Activated naive CD4-positive, alpha-beta T cell treated with anti-CD3 and anti-CD28 coated beads, Interleukin-2, amount 50 U/mL, for 72 hours (primary cell): Measurements from ENCODE around the gene ADCY4. TPM values are rescaled to one million over a fixed set of nuclear protein-coding genes. Genes with fewer than 3 reads are reported as not detected.
A peak's percentile ranks its signal among the peaks of the same experiment; 100 is the strongest.

Experiments used
- ATAC-seq, 2 donors: fragments of 150-1000 bp; cut with Tn5 transposase; 2 replicates each; pipeline ENCODE4 v1.10.0; 2021; ENCODE audit warnings: mild to moderate bottlenecking in 2 of 2, moderate library complexity in 2 of 2
- DNase-seq, 2 donors: peaks; one replicate each; pipeline ENCODE4 v3.0.0; 2021 to 2022; ENCODE audit warnings: low spot score in 2 of 2
- H3K27ac Mint-ChIP-seq, 2 donors: one replicate each; pipeline ENCODE4 v1.8.0; 2022; ENCODE audit warnings: mild to moderate bottlenecking in 2 of 2, mixed read lengths in 2 of 2
- H3K36me3 Mint-ChIP-seq, 2 donors: one replicate each; pipeline ENCODE4 v1.8.0; 2022; ENCODE audit warnings: mixed read lengths in 2 of 2
- H3K9me3 Mint-ChIP-seq, 2 donors: one replicate each; pipeline ENCODE4 v1.8.0; 2022; ENCODE audit warnings: mixed read lengths in 2 of 2
- total RNA-seq, 2 donors: library from RNA; stranded (reverse); gene quantifications; one replicate each; pipeline ENCODE4 v1.2.3, GENCODE V29; 2022

ADCY4 gene
- total RNA-seq, 2 donors from 2014 or later: 2.1 to 5.7 TPM

GRCh38 chr14:24297190-24297964 lies 37.5 kb downstream of the ADCY4 start:
- Mint-ChIP-seq H3K36me3 (peaks cover 13 to 16% of the 10 kb centered on the region in 2 donors), H3K27ac (peak overlapping the region; percentile 58 to 80), H3K9me3 (no peaks in the 10 kb centered on the region)
- DNase-seq: no peak
- ATAC-seq: peak; percentile 51 to 65

- H3K36me3 Mint-ChIP-seq: peaks cover 9 to 17% of the 10 kb centered on the region in 2 donors
- no peaks in the 10 kb centered on the region for H3K9me3 Mint-ChIP-seq
- DNase-seq (peak; percentile 71 to 75), ATAC-seq (peak; percentile 74 to 80)
- H3K27ac Mint-ChIP-seq: peak overlapping the region; percentile 58 to 83
Observed at GRCh38 chr14:24296341-24297157, 38.3 kb downstream of the ADCY4 start.

- no peak for ATAC-seq
Observed at GRCh38 chr14:24293525-24293924, 41.3 kb downstream of the ADCY4 start.

GRCh38 chr14:24292118-24292807 lies 42.6 kb downstream of the ADCY4 start:
- no peak for DNase-seq
- H3K27ac Mint-ChIP-seq: no peak overlapping the region
- H3K9me3 Mint-ChIP-seq: no peaks in the 10 kb centered on the region
- no peak for ATAC-seq
- peaks cover 21 to 31% of the 10 kb centered on the region in 2 donors for H3K36me3 Mint-ChIP-seq

More at GRCh38 chr14:24293525-24293924, 41.3 kb downstream of the ADCY4 start:
- DNase-seq: no peak
- Mint-ChIP-seq H3K27ac (no peak overlapping the region), H3K36me3 (peaks cover 21 to 31% of the 10 kb centered on the region in 2 donors), H3K9me3 (no peaks in the 10 kb centered on the region)

- H3K9me3 Mint-ChIP-seq: no peaks in the 10 kb centered on the region
- no peak for DNase-seq
- ATAC-seq: no peak
- peaks cover 20 to 29% of the 10 kb centered on the region in 2 donors for H3K36me3 Mint-ChIP-seq
- H3K27ac Mint-ChIP-seq: no peak overlapping the region
Observed at GRCh38 chr14:24291446-24292117, 43.3 kb downstream of the ADCY4 start.

GRCh38 chr14:24290746-24291145 lies 44.1 kb downstream of the ADCY4 start:
- H3K27ac Mint-ChIP-seq: no peak overlapping the region
- ATAC-seq (no peak), DNase-seq (no peak)
- H3K36me3 Mint-ChIP-seq: peaks cover 13 to 27% of the 10 kb centered on the region in 2 donors
- H3K9me3 Mint-ChIP-seq: no peaks in the 10 kb centered on the region

GRCh38 chr14:24289649-24290280 lies 45.1 kb downstream of the ADCY4 start:
- ATAC-seq (peak; percentile 98 to 99), DNase-seq (peak; percentile 43 to 83)
- Mint-ChIP-seq H3K27ac (peak overlapping the region in 1 of 2 donors; percentile 71), H3K9me3 (no peaks in the 10 kb centered on the region), H3K36me3 (peaks cover 13 to 27% of the 10 kb centered on the region in 2 donors)

- Mint-ChIP-seq H3K36me3 (peaks cover 13 to 18% of the 10 kb centered on the region in 2 donors), H3K9me3 (no peaks in the 10 kb centered on the region), H3K27ac (no peak overlapping the region)
- no peak for ATAC-seq
- DNase-seq: no peak
Observed at GRCh38 chr14:24286996-24287395, 47.9 kb downstream of the ADCY4 start.

GRCh38 chr14:24285351-24285750 lies 49.5 kb downstream of the ADCY4 start:
- H3K27ac Mint-ChIP-seq: no peak overlapping the region
- ATAC-seq (no peak), DNase-seq (no peak)
- no peaks in the 10 kb centered on the region for H3K9me3 Mint-ChIP-seq
- peaks cover 1 to 4% of the 10 kb centered on the region in 2 donors for H3K36me3 Mint-ChIP-seq

- DNase-seq: no peak
- H3K36me3 Mint-ChIP-seq: no peaks in the 10 kb centered on the region
- ATAC-seq: no peak
- H3K9me3 Mint-ChIP-seq: no peaks in the 10 kb centered on the region
- no peak overlapping the region for H3K27ac Mint-ChIP-seq
Observed at GRCh38 chr14:24284501-24285035, 50.3 kb downstream of the ADCY4 start.

- DNase-seq (no peak), ATAC-seq (no peak)
- no peak overlapping the region for H3K27ac Mint-ChIP-seq
- H3K9me3 Mint-ChIP-seq: no peaks in the 10 kb centered on the region
- no peaks in the 10 kb centered on the region for H3K36me3 Mint-ChIP-seq
Observed at GRCh38 chr14:24283796-24284460, 50.9 kb downstream of the ADCY4 start.

GRCh38 chr14:24282736-24283135 lies 52.1 kb downstream of the ADCY4 start:
- DNase-seq (no peak), ATAC-seq (no peak)
- peaks cover 0 to 8% of the 10 kb centered on the region in 2 donors for H3K9me3 Mint-ChIP-seq
- peaks cover 4 to 8% of the 10 kb centered on the region in 2 donors for H3K36me3 Mint-ChIP-seq
- no peak overlapping the region for H3K27ac Mint-ChIP-seq

GRCh38 chr14:24281636-24282035 lies 53.2 kb downstream of the ADCY4 start:
- peaks cover 0 to 8% of the 10 kb centered on the region in 2 donors for H3K9me3 Mint-ChIP-seq
- peaks cover 4 to 8% of the 10 kb centered on the region in 2 donors for H3K36me3 Mint-ChIP-seq
- ATAC-seq (no peak), DNase-seq (no peak)
- no peak overlapping the region for H3K27ac Mint-ChIP-seq

- ATAC-seq: no peak
- no peak for DNase-seq
- H3K27ac Mint-ChIP-seq: peak overlapping the region in 1 of 2 donors; percentile 15
- H3K36me3 Mint-ChIP-seq: peaks cover 4 to 8% of the 10 kb centered on the region in 2 donors
- peaks cover 0 to 8% of the 10 kb centered on the region in 2 donors for H3K9me3 Mint-ChIP-seq
Observed at GRCh38 chr14:24280797-24281460, 53.9 kb downstream of the ADCY4 start.
